ENCODE measurements around the gene PLEKHH1. TPM values are rescaled to one million over a fixed set of nuclear protein-coding genes. Genes with fewer than 3 reads are reported as not detected.
A peak's percentile ranks its signal among the peaks of the same experiment; 100 is the strongest.

Gene PLEKHH1
- total and polyA plus RNA-seq, 4 donors = 0.46 to 2.4 (median 0.89) TPM

DNA sequence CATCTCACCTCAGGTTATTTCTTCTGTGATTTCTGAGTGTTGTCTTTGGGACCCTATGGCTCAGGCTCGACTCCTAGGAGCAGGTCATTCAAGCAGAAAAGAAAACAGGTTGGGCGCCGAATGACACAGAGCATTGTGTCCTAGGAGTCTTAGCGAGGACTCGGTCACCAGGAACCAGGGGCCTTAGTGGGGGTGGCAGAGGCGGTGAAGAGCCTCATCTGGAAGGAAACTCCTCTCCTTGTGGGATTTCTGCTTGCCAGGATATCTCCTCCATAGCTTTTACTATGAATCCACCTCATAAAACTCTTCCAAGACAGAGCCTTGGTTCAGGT is 630 bp downstream of the PLEKHH1 start:
- H3K9me3 ChIP-seq (ENCODE audit: control insufficient read depth in 4 of 4, low read length in 3 of 4) = no peaks in the 10 kb centered on the region
- peak overlapping the region in 2 of 3 donors; percentile 67 to 83 for H3K4me3 ChIP-seq (ENCODE audit: low read depth in 1 of 3, low read length in 3 of 3)
- no peaks in the 10 kb centered on the region for H3K36me3 ChIP-seq (ENCODE audit: control insufficient read depth in 4 of 4, insufficient read depth in 3 of 4, low read depth in 1 of 4, low read length in 3 of 4)
- H3K27ac ChIP-seq (ENCODE audit: low read depth in 1 of 2, low read length in 2 of 2) = no peak overlapping the region
- 44% methylated on average over 6 of the region's 6 CpGs for WGBS
- H3K4me1 ChIP-seq (ENCODE audit: control insufficient read depth in 4 of 4, insufficient read depth in 4 of 4, low read length in 3 of 4) = peaks cover 0 to 12% (median 2%) of the 10 kb centered on the region in 4 donors
- TF ChIP-seq YY1 (IDR thresholded peaks at IDR 0.05) (no peak), FOXA1 (IDR thresholded peaks at IDR 0.05) (no peak), TAF1 (conservative IDR thresholded peaks at IDR 0.05) (no peak), EGR1 (IDR thresholded peaks at IDR 0.05; ENCODE audit: low read depth in 2 of 2) (no peak), JUND (IDR thresholded peaks at IDR 0.05) (no peak), FOXA2 (IDR thresholded peaks at IDR 0.05) (no peak), SP1 (IDR thresholded peaks at IDR 0.05) (no peak), HNF4G (IDR thresholded peaks at IDR 0.05) (no peak)
- TF ChIP-seq, protein P1, sequence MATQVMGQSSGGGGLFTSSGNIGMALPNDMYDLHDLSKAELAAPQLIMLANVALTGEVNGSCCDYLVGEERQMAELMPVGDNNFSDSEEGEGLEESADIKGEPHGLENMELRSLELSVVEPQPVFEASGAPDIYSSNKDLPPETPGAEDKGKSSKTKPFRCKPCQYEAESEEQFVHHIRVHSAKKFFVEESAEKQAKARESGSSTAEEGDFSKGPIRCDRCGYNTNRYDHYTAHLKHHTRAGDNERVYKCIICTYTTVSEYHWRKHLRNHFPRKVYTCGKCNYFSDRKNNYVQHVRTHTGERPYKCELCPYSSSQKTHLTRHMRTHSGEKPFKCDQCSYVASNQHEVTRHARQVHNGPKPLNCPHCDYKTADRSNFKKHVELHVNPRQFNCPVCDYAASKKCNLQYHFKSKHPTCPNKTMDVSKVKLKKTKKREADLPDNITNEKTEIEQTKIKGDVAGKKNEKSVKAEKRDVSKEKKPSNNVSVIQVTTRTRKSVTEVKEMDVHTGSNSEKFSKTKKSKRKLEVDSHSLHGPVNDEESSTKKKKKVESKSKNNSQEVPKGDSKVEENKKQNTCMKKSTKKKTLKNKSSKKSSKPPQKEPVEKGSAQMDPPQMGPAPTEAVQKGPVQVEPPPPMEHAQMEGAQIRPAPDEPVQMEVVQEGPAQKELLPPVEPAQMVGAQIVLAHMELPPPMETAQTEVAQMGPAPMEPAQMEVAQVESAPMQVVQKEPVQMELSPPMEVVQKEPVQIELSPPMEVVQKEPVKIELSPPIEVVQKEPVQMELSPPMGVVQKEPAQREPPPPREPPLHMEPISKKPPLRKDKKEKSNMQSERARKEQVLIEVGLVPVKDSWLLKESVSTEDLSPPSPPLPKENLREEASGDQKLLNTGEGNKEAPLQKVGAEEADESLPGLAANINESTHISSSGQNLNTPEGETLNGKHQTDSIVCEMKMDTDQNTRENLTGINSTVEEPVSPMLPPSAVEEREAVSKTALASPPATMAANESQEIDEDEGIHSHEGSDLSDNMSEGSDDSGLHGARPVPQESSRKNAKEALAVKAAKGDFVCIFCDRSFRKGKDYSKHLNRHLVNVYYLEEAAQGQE (IDR thresholded peaks at IDR 0.05) = no peak
- TF ChIP-seq, protein P2, sequence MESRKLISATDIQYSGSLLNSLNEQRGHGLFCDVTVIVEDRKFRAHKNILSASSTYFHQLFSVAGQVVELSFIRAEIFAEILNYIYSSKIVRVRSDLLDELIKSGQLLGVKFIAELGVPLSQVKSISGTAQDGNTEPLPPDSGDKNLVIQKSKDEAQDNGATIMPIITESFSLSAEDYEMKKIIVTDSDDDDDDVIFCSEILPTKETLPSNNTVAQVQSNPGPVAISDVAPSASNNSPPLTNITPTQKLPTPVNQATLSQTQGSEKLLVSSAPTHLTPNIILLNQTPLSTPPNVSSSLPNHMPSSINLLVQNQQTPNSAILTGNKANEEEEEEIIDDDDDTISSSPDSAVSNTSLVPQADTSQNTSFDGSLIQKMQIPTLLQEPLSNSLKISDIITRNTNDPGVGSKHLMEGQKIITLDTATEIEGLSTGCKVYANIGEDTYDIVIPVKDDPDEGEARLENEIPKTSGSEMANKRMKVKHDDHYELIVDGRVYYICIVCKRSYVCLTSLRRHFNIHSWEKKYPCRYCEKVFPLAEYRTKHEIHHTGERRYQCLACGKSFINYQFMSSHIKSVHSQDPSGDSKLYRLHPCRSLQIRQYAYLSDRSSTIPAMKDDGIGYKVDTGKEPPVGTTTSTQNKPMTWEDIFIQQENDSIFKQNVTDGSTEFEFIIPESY (IDR thresholded peaks at IDR 0.05) = no peak
- DNase-seq (ENCODE audit: low spot score) = no peak
- no peak overlapping the region for H3K9ac ChIP-seq (ENCODE audit: low read depth in 1 of 2, low read length in 2 of 2)
- no peaks in the 10 kb centered on the region for H3K27me3 ChIP-seq (ENCODE audit: control insufficient read depth in 4 of 4, insufficient read depth in 4 of 4, low read length in 3 of 4)

DNA sequence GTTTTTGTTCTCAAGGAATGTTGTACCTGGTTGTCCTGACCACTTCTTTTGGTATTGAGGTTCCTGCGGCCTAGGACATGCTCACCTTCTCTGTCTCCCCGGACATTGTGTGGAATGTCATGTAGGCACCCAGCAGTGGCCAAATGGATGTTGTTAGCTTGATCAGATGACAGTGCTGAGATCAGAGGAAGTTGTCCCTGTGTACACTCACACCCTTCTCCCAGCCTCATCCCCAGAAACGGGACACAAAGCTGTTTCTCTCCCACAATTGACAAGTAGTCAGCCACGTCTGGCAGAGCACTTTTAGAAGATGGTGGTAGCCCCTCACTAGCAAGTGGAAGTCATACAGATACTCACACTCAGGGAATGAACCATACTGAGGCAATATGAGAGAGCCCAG is 3.0 kb downstream of the PLEKHH1 start:
- no peak for DNase-seq (ENCODE audit: low spot score)
- Histone ChIP-seq H3K4me3 (ENCODE audit: low read depth in 1 of 3, low read length in 3 of 3) (no peak overlapping the region), H3K9me3 (ENCODE audit: control insufficient read depth in 4 of 4, low read length in 3 of 4) (no peaks in the 10 kb centered on the region), H3K4me1 (ENCODE audit: control insufficient read depth in 4 of 4, insufficient read depth in 4 of 4, low read length in 3 of 4) (peaks cover 0 to 12% (median 2%) of the 10 kb centered on the region in 4 donors), H3K9ac (ENCODE audit: low read depth in 1 of 2, low read length in 2 of 2) (no peak overlapping the region), H3K27me3 (ENCODE audit: control insufficient read depth in 4 of 4, insufficient read depth in 4 of 4, low read length in 3 of 4) (no peaks in the 10 kb centered on the region), H3K36me3 (ENCODE audit: control insufficient read depth in 4 of 4, insufficient read depth in 3 of 4, low read depth in 1 of 4, low read length in 3 of 4) (no peaks in the 10 kb centered on the region), H3K27ac (ENCODE audit: low read depth in 1 of 2, low read length in 2 of 2) (no peak overlapping the region)
- 82% methylated on average over 4 of the region's 4 CpGs for WGBS
- TF ChIP-seq HNF4A (conservative IDR thresholded peaks at IDR 0.05) = no peak
- TF ChIP-seq RXRA (IDR thresholded peaks at IDR 0.05) = no peak
- TF ChIP-seq, protein P1 (IDR thresholded peaks at IDR 0.05) = no peak
- TF ChIP-seq YY1 (IDR thresholded peaks at IDR 0.05) = no peak
- TF ChIP-seq, protein P3, sequence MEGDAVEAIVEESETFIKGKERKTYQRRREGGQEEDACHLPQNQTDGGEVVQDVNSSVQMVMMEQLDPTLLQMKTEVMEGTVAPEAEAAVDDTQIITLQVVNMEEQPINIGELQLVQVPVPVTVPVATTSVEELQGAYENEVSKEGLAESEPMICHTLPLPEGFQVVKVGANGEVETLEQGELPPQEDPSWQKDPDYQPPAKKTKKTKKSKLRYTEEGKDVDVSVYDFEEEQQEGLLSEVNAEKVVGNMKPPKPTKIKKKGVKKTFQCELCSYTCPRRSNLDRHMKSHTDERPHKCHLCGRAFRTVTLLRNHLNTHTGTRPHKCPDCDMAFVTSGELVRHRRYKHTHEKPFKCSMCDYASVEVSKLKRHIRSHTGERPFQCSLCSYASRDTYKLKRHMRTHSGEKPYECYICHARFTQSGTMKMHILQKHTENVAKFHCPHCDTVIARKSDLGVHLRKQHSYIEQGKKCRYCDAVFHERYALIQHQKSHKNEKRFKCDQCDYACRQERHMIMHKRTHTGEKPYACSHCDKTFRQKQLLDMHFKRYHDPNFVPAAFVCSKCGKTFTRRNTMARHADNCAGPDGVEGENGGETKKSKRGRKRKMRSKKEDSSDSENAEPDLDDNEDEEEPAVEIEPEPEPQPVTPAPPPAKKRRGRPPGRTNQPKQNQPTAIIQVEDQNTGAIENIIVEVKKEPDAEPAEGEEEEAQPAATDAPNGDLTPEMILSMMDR (IDR thresholded peaks at IDR 0.05; ENCODE audit: low read depth, low read length, missing input control) = no peak
- TF ChIP-seq, protein P4, sequence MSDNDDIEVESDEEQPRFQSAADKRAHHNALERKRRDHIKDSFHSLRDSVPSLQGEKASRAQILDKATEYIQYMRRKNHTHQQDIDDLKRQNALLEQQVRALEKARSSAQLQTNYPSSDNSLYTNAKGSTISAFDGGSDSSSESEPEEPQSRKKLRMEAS (IDR thresholded peaks at IDR 0.05) = no peak
- no peak for TF ChIP-seq EGR1 (IDR thresholded peaks at IDR 0.05; ENCODE audit: low read depth in 2 of 2)
- TF ChIP-seq, protein P5, sequence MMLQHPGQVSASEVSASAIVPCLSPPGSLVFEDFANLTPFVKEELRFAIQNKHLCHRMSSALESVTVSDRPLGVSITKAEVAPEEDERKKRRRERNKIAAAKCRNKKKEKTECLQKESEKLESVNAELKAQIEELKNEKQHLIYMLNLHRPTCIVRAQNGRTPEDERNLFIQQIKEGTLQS (IDR thresholded peaks at IDR 0.05) = no peak
- no peak for TF ChIP-seq FOXA1 (IDR thresholded peaks at IDR 0.05)
- TF ChIP-seq HNF4G (IDR thresholded peaks at IDR 0.05) = no peak
- TF ChIP-seq RAD21 (IDR thresholded peaks at IDR 0.05) = no peak
- TF ChIP-seq NR2F2 (IDR thresholded peaks at IDR 0.05) = no peak
- TF ChIP-seq JUND (IDR thresholded peaks at IDR 0.05) = no peak
- TF ChIP-seq GABPA (IDR thresholded peaks at IDR 0.05 in 1 of 2, conservative IDR thresholded peaks at IDR 0.05 in 1 of 2) = no peak

Data from liver (tissue), 9 donors.